ENCODE data around the gene KCNG4.
"Not testable (repeated sequence)": the region's sequence is repeated elsewhere in the genome, so short reads cannot be mapped to it uniquely, and the experiment has no call there.

The KCNG4 gene

DNA sequence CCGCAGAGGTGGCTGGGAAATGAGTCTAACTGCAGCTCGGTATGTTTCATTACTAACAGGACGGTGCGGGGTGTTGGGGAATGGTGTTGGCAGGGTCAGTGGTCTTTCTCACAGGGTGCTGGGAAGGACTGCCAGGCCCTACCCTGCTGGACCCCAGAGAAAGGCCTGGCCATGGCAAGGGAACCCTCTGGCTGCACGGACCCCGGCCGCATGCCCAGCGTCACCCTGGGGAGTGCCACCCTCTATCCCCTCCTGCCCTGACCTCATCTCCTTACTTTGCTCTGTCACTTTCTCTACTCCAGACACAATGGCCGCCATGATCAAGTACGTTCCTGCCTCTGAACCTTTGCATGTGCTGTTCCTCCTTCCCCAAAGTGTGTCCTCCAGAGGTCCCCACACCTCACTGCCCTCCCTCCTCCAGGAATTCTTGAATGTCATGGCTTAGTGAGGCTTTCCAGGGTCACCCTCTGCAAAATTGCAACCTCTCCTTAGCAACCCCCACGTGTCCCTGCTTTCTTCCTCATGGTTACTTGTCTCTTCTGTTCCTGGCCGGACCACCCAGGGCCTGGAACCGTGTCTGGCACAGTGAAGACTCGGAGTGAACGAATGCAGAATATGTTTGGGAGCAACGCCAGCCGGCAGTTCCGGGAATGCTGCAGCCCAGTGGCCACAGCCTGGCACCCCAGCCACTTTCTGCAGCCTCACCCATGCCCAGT, 33.7 kb downstream of the KCNG4 start:
- no peak for DNase-seq (ENCODE audit: low spot score)

GRCh38 chr16:84205123-84205522, 34.7 kb downstream of the KCNG4 start:
- not testable (repeated sequence) for DNase-seq (ENCODE audit: low spot score)

GRCh38 chr16:84204551-84204950, 35.3 kb downstream of the KCNG4 start:
- DNase-seq (ENCODE audit: low spot score), result not testable (repeated sequence)

GRCh38 chr16:84199861-84200260, 40.0 kb downstream of the KCNG4 start:
- DNase-seq (ENCODE audit: low spot score), result no peak

DNA sequence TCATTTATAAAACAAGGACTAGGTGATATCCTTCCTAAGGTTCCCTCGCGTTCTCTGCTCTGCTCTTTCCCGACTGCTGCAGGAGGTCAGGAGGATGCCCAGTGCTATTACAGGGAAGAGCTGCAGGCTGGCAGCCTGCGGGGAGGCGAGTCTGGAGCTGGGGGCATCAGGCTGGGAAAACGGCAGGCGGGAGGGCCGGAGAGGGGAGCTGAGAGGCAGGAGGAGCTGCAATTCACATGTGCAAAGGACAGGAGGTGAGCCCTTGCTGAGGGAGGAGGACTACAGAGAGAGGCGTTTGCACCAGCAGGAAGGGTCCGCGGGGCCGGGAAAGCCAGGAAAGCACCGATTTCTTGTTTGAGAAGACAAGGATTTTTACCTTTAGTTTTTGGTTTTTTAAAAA, 40.7 kb downstream of the KCNG4 start:
- DNase-seq (ENCODE audit: low spot score), result no peak

DNA sequence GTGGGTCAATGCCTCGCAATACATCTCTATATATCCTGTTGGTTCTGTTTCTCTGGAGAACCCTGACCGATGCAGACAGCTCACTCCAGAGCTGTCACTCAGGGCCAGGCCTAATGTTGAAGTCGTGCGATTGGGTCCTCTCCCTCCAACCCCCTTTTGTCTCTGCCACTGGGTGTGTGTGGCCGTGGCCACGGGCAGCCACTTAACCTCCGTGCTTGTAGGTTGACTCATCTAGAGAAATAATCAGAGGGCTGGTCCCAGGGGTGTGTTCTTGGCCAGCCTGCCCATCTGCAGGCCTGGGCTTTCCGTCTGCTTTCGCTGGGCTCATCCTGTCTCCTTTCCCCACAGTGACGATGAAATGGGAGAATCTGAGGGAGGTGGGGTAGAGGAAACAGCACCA, 41.4 kb downstream of the KCNG4 start:
- no peak for DNase-seq (ENCODE audit: low spot score)

DNA sequence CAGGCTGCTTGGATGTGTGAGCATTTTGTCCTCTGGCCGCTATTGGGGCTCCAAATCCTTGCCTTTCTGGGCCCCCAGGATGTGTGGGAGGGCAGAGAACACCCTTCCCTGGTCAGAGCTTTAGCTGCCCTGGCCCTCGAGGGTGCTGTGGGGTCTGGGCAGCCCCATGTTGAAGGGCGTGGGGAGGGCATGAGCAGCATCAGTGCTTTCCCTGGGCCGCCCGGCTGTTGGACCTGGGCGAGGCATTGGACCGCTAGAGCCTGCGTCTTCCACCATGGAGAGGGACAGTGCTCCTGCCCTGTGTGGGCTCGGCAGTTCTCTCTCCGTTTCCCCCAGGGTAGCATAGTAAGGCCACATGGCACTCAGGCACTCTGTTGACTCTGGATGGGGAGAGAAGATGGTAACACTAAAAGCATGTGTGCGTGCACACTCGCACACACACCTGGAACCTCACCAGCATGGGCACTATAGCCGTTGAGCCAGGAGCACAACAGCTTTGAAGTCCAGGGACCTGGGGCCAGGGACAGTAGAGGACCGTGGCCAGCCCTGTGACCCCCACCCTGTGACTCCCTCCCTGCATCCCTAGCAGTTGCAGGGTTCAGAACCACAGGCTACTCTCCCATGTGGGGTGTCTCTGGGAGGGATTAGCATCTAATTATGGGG, 42.2 kb downstream of the KCNG4 start:
- no peak for DNase-seq (ENCODE audit: low spot score)

DNA sequence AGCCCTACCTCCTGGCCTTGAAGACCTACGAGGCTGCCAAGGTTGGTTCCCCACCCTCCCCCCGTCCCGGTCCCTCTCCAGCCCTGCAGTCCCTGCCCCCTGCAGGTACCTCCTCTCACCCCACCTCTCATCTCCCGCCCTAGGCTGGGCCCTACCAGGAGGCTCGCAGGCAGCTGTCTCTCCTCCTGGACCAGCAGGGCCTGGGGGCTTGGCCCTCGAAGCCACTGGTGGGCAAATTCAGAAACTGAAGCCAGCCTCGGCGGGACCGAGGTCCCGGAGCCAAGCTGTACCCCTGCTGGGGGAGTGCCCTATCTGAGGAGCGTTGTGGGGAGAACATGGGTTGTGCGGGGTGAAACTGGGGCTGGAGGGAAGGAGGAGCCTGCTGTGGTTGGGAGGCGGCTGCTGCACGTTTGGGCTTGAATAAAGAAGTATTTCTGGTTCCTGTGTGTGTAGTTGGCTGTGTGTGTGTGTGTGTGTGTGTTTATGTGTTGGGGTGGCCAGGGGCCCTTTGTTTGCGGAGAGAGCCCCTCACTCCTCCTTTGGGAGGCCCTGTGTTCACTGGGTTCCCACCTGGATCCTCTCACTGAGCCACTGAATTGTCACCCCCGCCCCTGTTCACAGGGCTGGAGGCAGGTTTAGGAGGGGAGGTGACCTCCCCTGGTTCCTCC, 43.0 kb downstream of the KCNG4 start:
- no peak for DNase-seq (ENCODE audit: low spot score)

DNA sequence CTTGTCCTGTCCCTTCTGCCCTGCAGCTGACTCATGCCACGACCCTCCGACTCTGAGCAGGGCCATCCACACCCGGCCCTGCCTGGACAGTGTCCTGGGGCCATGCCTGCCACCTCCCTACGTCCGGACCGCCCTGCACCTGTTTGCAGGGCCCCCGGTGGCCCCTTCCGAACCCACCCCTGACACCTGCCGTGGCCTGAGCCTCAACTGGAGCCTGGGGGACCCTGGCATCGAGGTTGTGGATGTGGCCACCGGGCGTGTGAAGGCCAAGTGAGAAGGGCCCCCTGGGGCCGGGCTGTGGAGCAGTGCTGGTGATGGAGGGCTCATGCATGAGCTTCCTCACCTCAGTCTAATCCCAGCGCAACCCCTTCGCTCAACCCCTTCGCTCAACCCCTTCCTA, 43.7 kb downstream of the KCNG4 start:
- no peak for DNase-seq (ENCODE audit: low spot score)

DNA sequence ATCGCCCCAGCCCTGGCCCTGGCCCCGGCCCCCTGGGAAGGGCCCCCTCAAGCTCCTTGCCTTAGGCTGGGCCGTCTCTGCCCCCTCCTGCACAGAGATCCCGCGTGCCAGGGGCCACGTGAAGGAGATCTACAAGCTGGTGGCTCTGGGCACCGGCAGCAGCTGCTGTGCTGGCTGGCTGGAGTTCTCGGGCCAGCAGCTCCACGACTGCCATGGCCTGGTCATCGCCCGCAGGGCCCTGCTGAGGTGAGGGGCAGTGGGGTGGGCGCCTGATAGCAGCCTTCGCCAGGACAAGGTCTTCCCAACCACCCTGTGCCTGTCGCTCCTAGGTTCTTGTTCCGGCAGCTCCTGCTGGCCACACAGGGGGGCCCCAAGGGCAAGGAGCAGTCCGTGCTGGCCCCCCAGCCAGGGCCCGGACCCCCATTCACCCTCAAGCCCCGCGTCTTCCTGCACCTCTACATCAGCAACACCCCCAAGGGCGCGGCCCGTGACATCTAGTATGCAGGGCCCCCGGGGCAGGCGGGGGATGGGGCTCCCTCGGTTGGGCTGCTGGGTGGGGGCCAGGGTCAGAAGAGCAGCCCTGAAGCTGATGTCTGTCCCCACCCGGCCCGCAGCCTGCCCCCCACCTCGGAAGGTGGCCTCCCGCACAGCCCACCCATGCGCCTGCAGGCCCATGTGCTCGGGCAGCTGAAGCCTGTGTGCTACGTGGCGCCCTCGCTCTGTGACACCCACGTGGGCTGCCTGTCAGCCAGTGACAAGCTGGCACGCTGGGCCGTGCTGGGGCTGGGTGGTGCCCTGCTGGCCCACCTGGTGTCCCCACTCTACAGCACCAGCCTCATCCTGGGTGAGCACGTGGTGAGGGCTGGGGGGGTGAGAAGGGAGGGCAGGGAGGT, 44.4 kb downstream of the KCNG4 start:
- no peak for DNase-seq (ENCODE audit: low spot score)

- DNase-seq (ENCODE audit: low spot score), result no peak
Measured at GRCh38 chr16:84194470-84195200, 45.2 kb downstream of the KCNG4 start.

DNA sequence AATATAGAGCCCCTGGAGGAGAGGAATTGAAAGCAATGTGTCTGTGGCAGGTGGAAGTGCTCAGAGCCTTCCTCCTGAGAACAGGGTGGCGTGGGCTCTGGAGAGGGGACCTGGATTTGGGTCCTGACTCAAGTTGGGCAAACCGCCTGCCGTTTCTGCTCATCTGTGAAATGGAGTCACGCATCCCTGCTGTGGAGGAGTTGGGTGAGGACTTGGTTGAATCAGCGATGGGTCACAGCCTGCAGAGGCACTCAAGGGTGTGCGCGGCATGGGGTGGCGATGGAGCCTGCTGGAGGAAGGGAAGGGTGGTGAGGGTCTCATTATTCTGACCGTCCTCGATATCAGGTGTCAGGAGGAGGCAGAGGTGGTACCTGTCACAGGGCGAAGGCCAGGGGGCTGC, 45.8 kb downstream of the KCNG4 start:
- DNase-seq (ENCODE audit: low spot score), result no peak

DNA sequence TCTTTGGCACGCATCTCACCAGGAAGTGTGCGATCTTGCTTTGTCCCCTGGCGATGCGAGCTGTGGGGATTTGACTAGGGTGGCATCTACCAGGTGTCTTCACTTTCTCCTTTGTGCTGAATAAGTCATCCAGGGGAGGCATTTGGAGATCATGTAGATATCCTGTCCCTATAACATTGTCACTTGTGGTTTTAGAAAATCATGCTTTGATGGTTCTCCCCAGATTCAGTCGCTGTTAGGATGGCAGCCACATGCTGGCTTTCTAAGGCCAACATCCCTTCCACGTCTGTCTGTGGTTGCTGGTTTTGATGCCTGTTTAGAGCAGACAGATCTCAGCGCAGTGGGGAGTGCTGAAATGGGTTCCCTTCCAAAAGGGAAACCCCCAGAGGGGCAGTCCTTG, 46.3 kb downstream of the KCNG4 start:
- no peak for DNase-seq (ENCODE audit: low spot score)

DNA sequence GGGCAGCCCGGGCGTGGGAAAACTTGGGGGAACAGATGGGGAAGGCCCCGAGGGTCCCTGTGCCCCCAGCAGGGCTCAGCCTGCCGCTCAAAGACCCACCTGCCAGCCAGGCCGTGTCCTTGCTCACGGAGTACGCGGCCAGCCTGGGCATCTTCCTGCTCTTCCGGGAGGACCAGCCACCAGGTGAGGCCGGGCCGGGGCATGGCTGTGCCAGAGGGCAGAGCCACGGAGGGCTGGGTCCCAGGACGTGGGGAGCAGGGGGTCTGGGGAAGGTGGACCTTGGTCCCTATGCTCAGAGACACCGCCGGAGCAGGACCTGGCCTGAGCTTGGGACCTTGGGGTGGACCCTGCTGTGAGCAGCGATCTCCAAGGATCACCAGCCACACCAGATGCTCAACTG, 48.3 kb downstream of the KCNG4 start:
- no peak for DNase-seq (ENCODE audit: low spot score)

- no peak for DNase-seq (ENCODE audit: low spot score)
Measured at GRCh38 chr16:84190731-84191388, 49.0 kb downstream of the KCNG4 start, which contains the start of gene ADAD2. ADAD2 (plus strand) TSS chr16:84191157; CDS start chr16:84191231, 74 bp downstream.

GRCh38 chr16:84186685-84187437, 53.0 kb downstream of the KCNG4 start, which contains the start of gene TAF1C:
TAF1C (minus strand) TSS chr16:84187057; CDS start chr16:84184988, 2,069 bp downstream.
- peak; percentile 98 for DNase-seq (ENCODE audit: low spot score)

DNA sequence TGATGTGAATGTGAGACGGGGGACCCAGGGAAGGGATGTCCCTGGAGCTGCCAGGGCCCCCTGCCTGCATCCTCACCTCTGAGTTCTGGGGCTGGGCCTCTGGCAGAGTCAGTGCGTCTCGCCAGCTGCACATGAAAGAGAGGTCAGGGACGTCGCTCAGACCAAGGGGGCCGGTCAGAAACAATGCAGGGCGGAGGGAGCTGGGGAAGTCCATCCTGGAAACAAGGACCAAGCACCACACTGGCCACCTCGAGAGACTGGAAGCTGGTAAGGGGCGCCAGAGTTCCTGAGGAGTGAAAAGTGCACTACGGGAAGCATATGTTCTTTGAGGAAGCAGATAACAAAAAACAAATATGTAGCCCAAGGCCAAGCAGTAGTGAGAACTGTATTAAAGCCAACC, 55.0 kb downstream of the KCNG4 start:
- no peak for DNase-seq (ENCODE audit: low spot score)

- no peak for DNase-seq (ENCODE audit: low spot score)
Measured at GRCh38 chr16:84183911-84184591, 55.8 kb downstream of the KCNG4 start.

- DNase-seq (ENCODE audit: low spot score), result no peak
Measured at GRCh38 chr16:84183572-84183875, 56.3 kb downstream of the KCNG4 start.
